AG04450 (cell line): Measurements from ENCODE around the gene CAMK2D. TPM values are rescaled to one million over a fixed set of nuclear protein-coding genes. Genes with fewer than 3 reads are reported as not detected.

Experiments
- CTCF ChIA-PET: fragments of 300-600, 350-600 bp; formaldehyde crosslinking; extraction: SDS; loops from one replicate; lab custom pipeline; 2022; ENCODE audit warnings: antibody characterized with exemption, inconsistent platforms; lab: Charles Lee
- POLR2A ChIA-PET: fragments of 350-600 bp; formaldehyde crosslinking; extraction: SDS; loops from one replicate; lab custom pipeline; 2021; ENCODE audit warnings: antibody characterized with exemption, inconsistent platforms; lab: Yijun Ruan, JAX
- DNase-seq: peaks from one replicate; pipeline ENCODE4 v3.0.0-alpha.2; 2011; ENCODE audit warnings: low read depth, low spot score
- H3K27ac ChIP-seq: one replicate; pipeline ENCODE4 v1.5.1; 2012; ENCODE audit warnings: low read depth, low read length, control low read depth
- H3K27me3 ChIP-seq: one replicate; pipeline ENCODE4 v1.6.0; 2012; ENCODE audit warnings: low read length; ENCODE audit not compliant: control insufficient read depth, insufficient read depth
- H3K4me3 ChIP-seq: 2 replicates; pipeline ENCODE4 v1.5.1; 2011; ENCODE audit warnings: mild to moderate bottlenecking, low read depth, low read length, control low read depth
- H3K9me3 ChIP-seq: 2 replicates; pipeline ENCODE4 v1.5.1; 2012; ENCODE audit warnings: low read length; ENCODE audit not compliant: control insufficient read depth, insufficient read depth
- polyA plus RNA-seq: library from polyadenylated mRNA; depleted of rRNA; stranded (reverse); fragments of >200 nt; gene quantifications from 2 replicates; pipeline ENCODE4 v1.2.3, GENCODE V29; 2011
- TF ChIP-seq, protein P1 (sequence below): IDR thresholded peaks from 2 replicates; pipeline ENCODE4 v1.5.1; 2011; ENCODE audit warnings: low read depth, low read length, control low read depth, inconsistent platforms

The CAMK2D gene
- polyA plus RNA-seq, 1 experiment = 105 TPM

GRCh38 chr4:113744667-113745240 is 16.8 kb downstream of the CAMK2D start:
- Histone ChIP-seq H3K27ac (no peak overlapping the region), H3K4me3 (no peak overlapping the region), H3K27me3 (no peaks in the 10 kb centered on the region), H3K9me3 (no peaks in the 10 kb centered on the region)
- CTCF ChIA-PET = no interaction called here
- TF ChIP-seq, protein P1, sequence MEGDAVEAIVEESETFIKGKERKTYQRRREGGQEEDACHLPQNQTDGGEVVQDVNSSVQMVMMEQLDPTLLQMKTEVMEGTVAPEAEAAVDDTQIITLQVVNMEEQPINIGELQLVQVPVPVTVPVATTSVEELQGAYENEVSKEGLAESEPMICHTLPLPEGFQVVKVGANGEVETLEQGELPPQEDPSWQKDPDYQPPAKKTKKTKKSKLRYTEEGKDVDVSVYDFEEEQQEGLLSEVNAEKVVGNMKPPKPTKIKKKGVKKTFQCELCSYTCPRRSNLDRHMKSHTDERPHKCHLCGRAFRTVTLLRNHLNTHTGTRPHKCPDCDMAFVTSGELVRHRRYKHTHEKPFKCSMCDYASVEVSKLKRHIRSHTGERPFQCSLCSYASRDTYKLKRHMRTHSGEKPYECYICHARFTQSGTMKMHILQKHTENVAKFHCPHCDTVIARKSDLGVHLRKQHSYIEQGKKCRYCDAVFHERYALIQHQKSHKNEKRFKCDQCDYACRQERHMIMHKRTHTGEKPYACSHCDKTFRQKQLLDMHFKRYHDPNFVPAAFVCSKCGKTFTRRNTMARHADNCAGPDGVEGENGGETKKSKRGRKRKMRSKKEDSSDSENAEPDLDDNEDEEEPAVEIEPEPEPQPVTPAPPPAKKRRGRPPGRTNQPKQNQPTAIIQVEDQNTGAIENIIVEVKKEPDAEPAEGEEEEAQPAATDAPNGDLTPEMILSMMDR = no peak
- DNase-seq = no peak
- POLR2A ChIA-PET = no interaction called here

- TF ChIP-seq, protein P1 = no peak
- H3K9me3 ChIP-seq = no peaks in the 10 kb centered on the region
- DNase-seq = no peak
- no peaks in the 10 kb centered on the region for H3K27me3 ChIP-seq
- no peak overlapping the region for H3K4me3 ChIP-seq
- no peak overlapping the region for H3K27ac ChIP-seq
- POLR2A ChIA-PET = no interaction called here
- CTCF ChIA-PET = no interaction called here
Measured at GRCh38 chr4:113743690-113744089, 17.8 kb downstream of the CAMK2D start.

GRCh38 chr4:113742643-113743042 is 18.9 kb downstream of the CAMK2D start:
- POLR2A ChIA-PET = no interaction called here
- Histone ChIP-seq H3K27me3 (no peaks in the 10 kb centered on the region), H3K4me3 (no peak overlapping the region), H3K27ac (no peak overlapping the region), H3K9me3 (no peaks in the 10 kb centered on the region)
- no peak for DNase-seq
- CTCF ChIA-PET = no interaction called here
- TF ChIP-seq, protein P1 = no peak

- ChIA-PET POLR2A (no interaction called here), CTCF (no interaction called here)
- Histone ChIP-seq H3K4me3 (no peak overlapping the region), H3K9me3 (no peaks in the 10 kb centered on the region), H3K27me3 (no peaks in the 10 kb centered on the region), H3K27ac (no peak overlapping the region)
- TF ChIP-seq, protein P1 = no peak
- DNase-seq = no peak
Measured at GRCh38 chr4:113741956-113742355, 19.6 kb downstream of the CAMK2D start.

- ChIA-PET POLR2A (no interaction called here), CTCF (no interaction called here)
- Histone ChIP-seq H3K27ac (no peak overlapping the region), H3K27me3 (no peaks in the 10 kb centered on the region), H3K4me3 (no peak overlapping the region), H3K9me3 (no peaks in the 10 kb centered on the region)
- TF ChIP-seq, protein P1 = no peak
- no peak for DNase-seq
Measured at GRCh38 chr4:113740857-113741379, 20.6 kb downstream of the CAMK2D start.
